ENCODE data around the gene HABP4.
"Not testable (repeated sequence)": the region's sequence is repeated elsewhere in the genome, so short reads cannot be mapped to it uniquely, and the experiment has no call there.

HABP4 gene

GRCh38 chr9:96497117-96497399 is 47.1 kb downstream of the HABP4 start:
- Histone ChIP-seq H3K4me1 (ENCODE audit: control insufficient read depth, insufficient read depth, low read length) (peaks cover 3% of the 10 kb centered on the region), H3K36me3 (ENCODE audit: control insufficient read depth, insufficient read depth, low read length) (no peaks in the 10 kb centered on the region), H3K9me3 (ENCODE audit: control insufficient read depth, insufficient read depth, low read length) (no peaks in the 10 kb centered on the region), H3K27ac (ENCODE audit: low read length) (no peak overlapping the region), H3K4me3 (ENCODE audit: low read length) (no peak overlapping the region), H3K27me3 (ENCODE audit: control insufficient read depth, insufficient read depth, low read length) (no peaks in the 10 kb centered on the region)
- no CpG with 5 or more reads among the region's 17 CpGs for WGBS (ENCODE audit: insufficient coverage, insufficient read length)
- no peak for DNase-seq (ENCODE audit: low read depth, low spot score)

GRCh38 chr9:96498796-96499195 is 48.8 kb downstream of the HABP4 start:
- H3K4me3 ChIP-seq (ENCODE audit: low read length), result no peak overlapping the region
- H3K4me1 ChIP-seq (ENCODE audit: control insufficient read depth, insufficient read depth, low read length), result peaks cover 5% of the 10 kb centered on the region
- H3K27ac ChIP-seq (ENCODE audit: low read length), result no peak overlapping the region
- H3K9me3 ChIP-seq (ENCODE audit: control insufficient read depth, insufficient read depth, low read length), result no peaks in the 10 kb centered on the region
- H3K27me3 ChIP-seq (ENCODE audit: control insufficient read depth, insufficient read depth, low read length), result no peaks in the 10 kb centered on the region
- WGBS (ENCODE audit: insufficient coverage, insufficient read length), result no CpG with 5 or more reads among the region's 7 CpGs
- no peak for DNase-seq (ENCODE audit: low read depth, low spot score)
- no peaks in the 10 kb centered on the region for H3K36me3 ChIP-seq (ENCODE audit: control insufficient read depth, insufficient read depth, low read length)

GRCh38 chr9:96499257-96499656 is 49.3 kb downstream of the HABP4 start:
- H3K27ac ChIP-seq (ENCODE audit: low read length), result no peak overlapping the region
- no peak overlapping the region for H3K4me3 ChIP-seq (ENCODE audit: low read length)
- no CpG with 5 or more reads among the region's 7 CpGs for WGBS (ENCODE audit: insufficient coverage, insufficient read length)
- H3K36me3 ChIP-seq (ENCODE audit: control insufficient read depth, insufficient read depth, low read length), result no peaks in the 10 kb centered on the region
- no peaks in the 10 kb centered on the region for H3K9me3 ChIP-seq (ENCODE audit: control insufficient read depth, insufficient read depth, low read length)
- H3K27me3 ChIP-seq (ENCODE audit: control insufficient read depth, insufficient read depth, low read length), result no peaks in the 10 kb centered on the region
- DNase-seq (ENCODE audit: low read depth, low spot score), result no peak
- peaks cover 3% of the 10 kb centered on the region for H3K4me1 ChIP-seq (ENCODE audit: control insufficient read depth, insufficient read depth, low read length)

- H3K27ac ChIP-seq (ENCODE audit: low read length), result no peak overlapping the region
- DNase-seq (ENCODE audit: low read depth, low spot score), result no peak
- H3K36me3 ChIP-seq (ENCODE audit: control insufficient read depth, insufficient read depth, low read length), result no peaks in the 10 kb centered on the region
- WGBS (ENCODE audit: insufficient coverage, insufficient read length), result no CpG with 5 or more reads among the region's 14 CpGs
- no peaks in the 10 kb centered on the region for H3K27me3 ChIP-seq (ENCODE audit: control insufficient read depth, insufficient read depth, low read length)
- peaks cover 3% of the 10 kb centered on the region; the same call in 1 of the 2 replicates for H3K4me1 ChIP-seq (ENCODE audit: control insufficient read depth, insufficient read depth, low read length)
- no peaks in the 10 kb centered on the region for H3K9me3 ChIP-seq (ENCODE audit: control insufficient read depth, insufficient read depth, low read length)
- H3K4me3 ChIP-seq (ENCODE audit: low read length), result no peak overlapping the region
Observed at GRCh38 chr9:96500696-96501632, 51.0 kb downstream of the HABP4 start.

- H3K27me3 ChIP-seq (ENCODE audit: control insufficient read depth, insufficient read depth, low read length), result no peaks in the 10 kb centered on the region
- H3K9me3 ChIP-seq (ENCODE audit: control insufficient read depth, insufficient read depth, low read length), result no peaks in the 10 kb centered on the region
- no peak overlapping the region for H3K4me3 ChIP-seq (ENCODE audit: low read length)
- no CpG with 5 or more reads among the region's 15 CpGs for WGBS (ENCODE audit: insufficient coverage, insufficient read length)
- no peaks in the 10 kb centered on the region for H3K36me3 ChIP-seq (ENCODE audit: control insufficient read depth, insufficient read depth, low read length)
- peaks cover 3% of the 10 kb centered on the region; the same call in 1 of the 2 replicates for H3K4me1 ChIP-seq (ENCODE audit: control insufficient read depth, insufficient read depth, low read length)
- DNase-seq (ENCODE audit: low read depth, low spot score), result no peak
- H3K27ac ChIP-seq (ENCODE audit: low read length), result no peak overlapping the region
Observed at GRCh38 chr9:96501633-96502538, 51.9 kb downstream of the HABP4 start.

GRCh38 chr9:96502539-96503373 is 52.8 kb downstream of the HABP4 start:
- Histone ChIP-seq H3K4me1 (ENCODE audit: control insufficient read depth, insufficient read depth, low read length) (peaks cover 3% of the 10 kb centered on the region; the same call in 1 of the 2 replicates), H3K36me3 (ENCODE audit: control insufficient read depth, insufficient read depth, low read length) (no peaks in the 10 kb centered on the region), H3K27me3 (ENCODE audit: control insufficient read depth, insufficient read depth, low read length) (no peaks in the 10 kb centered on the region), H3K4me3 (ENCODE audit: low read length) (no peak overlapping the region), H3K9me3 (ENCODE audit: control insufficient read depth, insufficient read depth, low read length) (no peaks in the 10 kb centered on the region), H3K27ac (ENCODE audit: low read length) (no peak overlapping the region)
- no peak for DNase-seq (ENCODE audit: low read depth, low spot score)
- WGBS (ENCODE audit: insufficient coverage, insufficient read length), result no CpG with 5 or more reads among the region's 6 CpGs

DNA sequence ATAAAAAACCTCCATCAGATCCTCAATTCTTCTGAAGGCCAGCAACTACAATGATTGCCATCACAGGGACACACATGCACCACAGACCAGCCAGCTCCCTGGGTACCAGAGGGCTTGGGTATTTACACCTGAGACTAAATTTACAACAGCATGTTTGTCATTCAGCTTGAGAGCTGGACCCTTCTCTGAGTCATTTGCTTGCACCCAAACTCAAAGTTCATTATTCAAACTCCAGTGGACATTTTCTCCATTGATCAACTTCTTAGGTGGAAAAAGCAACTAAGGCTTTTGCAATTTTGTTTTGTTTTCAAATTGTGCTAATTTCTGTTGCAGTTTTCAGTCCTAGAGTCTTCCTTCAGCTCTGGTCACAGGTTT is 53.4 kb downstream of the HABP4 start:
- not testable (repeated sequence) for H3K27ac ChIP-seq (ENCODE audit: low read length); H3K27me3 ChIP-seq (ENCODE audit: control insufficient read depth, insufficient read depth, low read length); H3K4me3 ChIP-seq (ENCODE audit: low read length); H3K4me1 ChIP-seq (ENCODE audit: control insufficient read depth, insufficient read depth, low read length); H3K9me3 ChIP-seq (ENCODE audit: control insufficient read depth, insufficient read depth, low read length); DNase-seq (ENCODE audit: low read depth, low spot score); H3K36me3 ChIP-seq (ENCODE audit: control insufficient read depth, insufficient read depth, low read length)

GRCh38 chr9:96503918-96504317 is 53.9 kb downstream of the HABP4 start:
- H3K27ac ChIP-seq (ENCODE audit: low read length), result no peak overlapping the region

GRCh38 chr9:96505316-96505991 is 55.5 kb downstream of the HABP4 start:
- Histone ChIP-seq H3K27me3 (ENCODE audit: control insufficient read depth, insufficient read depth, low read length) (no peaks in the 10 kb centered on the region), H3K4me3 (ENCODE audit: low read length) (no peak overlapping the region), H3K27ac (ENCODE audit: low read length) (no peak overlapping the region), H3K36me3 (ENCODE audit: control insufficient read depth, insufficient read depth, low read length) (no peaks in the 10 kb centered on the region), H3K9me3 (ENCODE audit: control insufficient read depth, insufficient read depth, low read length) (no peaks in the 10 kb centered on the region), H3K4me1 (ENCODE audit: control insufficient read depth, insufficient read depth, low read length) (peaks cover 1% of the 10 kb centered on the region; the same call in 1 of the 2 replicates)
- DNase-seq (ENCODE audit: low read depth, low spot score), result no peak
- no CpG with 5 or more reads among the region's 13 CpGs for WGBS (ENCODE audit: insufficient coverage, insufficient read length)

More at GRCh38 chr9:96503918-96504317, 53.9 kb downstream of the HABP4 start:
- no peaks in the 10 kb centered on the region for H3K9me3 ChIP-seq (ENCODE audit: control insufficient read depth, insufficient read depth, low read length)
- peaks cover 2% of the 10 kb centered on the region; the same call in 1 of the 2 replicates for H3K4me1 ChIP-seq (ENCODE audit: control insufficient read depth, insufficient read depth, low read length)
- no CpG with 5 or more reads among the region's 11 CpGs for WGBS (ENCODE audit: insufficient coverage, insufficient read length)
- no peaks in the 10 kb centered on the region for H3K36me3 ChIP-seq (ENCODE audit: control insufficient read depth, insufficient read depth, low read length)
- no peaks in the 10 kb centered on the region for H3K27me3 ChIP-seq (ENCODE audit: control insufficient read depth, insufficient read depth, low read length)
- no peak overlapping the region for H3K4me3 ChIP-seq (ENCODE audit: low read length)
- DNase-seq (ENCODE audit: low read depth, low spot score), result no peak

Data from iPS DF 6.9 (cell line).